GM18951 (cell line): Measurements from ENCODE around the gene OR52N2.

Source experiments
- POLR2A ChIP-seq: IDR thresholded peaks from 4 replicates; pipeline ENCODE4 v1.6.1; 2011; ENCODE audit warnings: mild to moderate bottlenecking; ENCODE audit not compliant: insufficient read length, insufficient read depth; ENCODE audit errors: extremely low read depth
- in situ Hi-C: fragments of 300-500 bp; cut with MboI; formaldehyde crosslinking; loops from one replicate; pipeline ENCODE4 v1.12.0; 2022; ENCODE audit warnings: low sequenced_read_pairs, mixed read lengths, inconsistent platforms; ENCODE audit not compliant: unreplicated experiment

OR52N2 gene

GRCh38 chr11:5808500-5809121 lies at the start of gene OR52N2:
TSS of gene OR52N2 (plus strand) at chr11:5808924. CDS start at chr11:5820336, 11,412 bp downstream.
- in situ Hi-C loops: loop anchor here (25.0 kb wide), 1 partner anchor 346 kb away; no protein-coding TSS in a partner anchor
- no peak for TF ChIP-seq POLR2A

GRCh38 chr11:5767056-5767455 lies 41.7 kb upstream of the OR52N2 start:
- in situ Hi-C loops: no loop called here
- TF ChIP-seq POLR2A: no peak

- in situ Hi-C loops: no loop called here
Observed at GRCh38 chr11:5783255-5783654, 25.5 kb upstream of the OR52N2 start, which contains the start of gene OR52N5. TSS of gene OR52N5 (minus strand) at chr11:5783355. CDS start at chr11:5778634, 4,721 bp downstream.

DNA sequence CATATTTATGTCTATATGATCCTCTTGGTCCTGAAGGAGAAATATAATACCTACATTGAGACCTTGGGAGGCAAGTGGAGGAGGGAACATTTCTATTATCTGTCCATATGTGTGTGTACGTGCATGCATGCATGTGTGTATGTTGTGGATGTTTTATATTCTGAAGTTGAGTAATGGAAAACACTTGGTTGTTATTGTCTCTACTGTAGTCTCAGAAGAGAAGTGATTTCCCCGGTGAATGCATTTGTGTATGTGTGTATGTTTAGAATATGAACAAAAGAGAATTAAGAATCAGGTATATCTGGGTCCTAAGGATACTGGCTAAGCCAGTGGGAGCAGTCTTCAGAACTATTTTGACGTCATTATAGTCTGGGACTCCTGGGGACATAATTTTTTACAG lies 17.6 kb upstream of the OR52N2 start, which contains the start of gene OR52N1:
OR52N1 (minus strand) TSS at position 101 of the 400 bp plus-strand sequence. CDS start 2,449 bp downstream, outside the sequence.
- in situ Hi-C loops: no loop called here
- TF ChIP-seq POLR2A: no peak

More at GRCh38 chr11:5783255-5783654, 25.5 kb upstream of the OR52N2 start, which contains the start of gene OR52N5:
- no peak for TF ChIP-seq POLR2A

DNA sequence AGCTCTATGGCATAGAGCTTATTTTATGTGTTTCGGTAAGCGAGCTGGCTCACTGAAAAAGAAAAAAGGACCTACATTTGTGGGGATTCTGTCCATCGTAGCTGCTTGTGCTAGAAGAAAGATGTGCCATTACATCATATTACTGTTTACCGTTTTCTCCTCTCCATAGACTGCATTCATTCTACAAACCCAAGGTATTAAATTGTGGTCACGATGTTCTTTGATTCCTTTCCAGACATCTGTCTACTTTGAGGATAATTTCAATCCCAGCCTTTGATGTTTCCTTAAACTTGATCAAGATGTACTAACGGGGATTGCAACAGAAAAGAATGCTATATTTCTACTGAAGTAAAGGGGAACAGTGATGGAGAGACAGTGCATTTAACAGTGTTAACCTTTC lies 12.2 kb upstream of the OR52N2 start:
- no peak for TF ChIP-seq POLR2A
- in situ Hi-C loops: no loop called here

GRCh38 chr11:5803982-5804381 lies 4.7 kb upstream of the OR52N2 start:
- no peak for TF ChIP-seq POLR2A
- in situ Hi-C loops: loop anchor here (25.0 kb wide), 1 partner anchor 342 kb away; no protein-coding TSS in a partner anchor

DNA sequence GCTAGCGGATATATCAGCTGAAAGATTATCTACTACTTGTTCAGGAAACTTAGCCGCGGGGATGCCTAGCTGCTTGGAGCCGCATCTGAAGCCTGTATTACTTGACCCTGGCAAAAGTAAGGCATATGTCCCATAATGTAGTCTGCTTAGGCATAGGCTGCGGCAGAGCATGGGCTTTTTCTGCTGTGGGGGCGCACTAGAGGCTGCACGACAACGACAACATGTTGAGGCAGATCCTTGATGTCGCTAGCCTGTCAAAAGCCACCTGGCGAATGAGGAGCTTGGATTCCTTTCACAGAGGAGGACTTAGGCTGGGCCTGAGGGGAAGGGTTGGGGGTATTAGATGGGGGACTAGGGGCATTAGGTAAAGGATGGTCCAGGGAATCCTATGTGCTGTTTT lies 1.1 kb upstream of the OR52N2 start:
- in situ Hi-C loops: loop anchor here (25.0 kb wide), 1 partner anchor 345 kb away; no protein-coding TSS in a partner anchor
- TF ChIP-seq POLR2A: no peak

GRCh38 chr11:5809122-5809519 lies 397 bp downstream of the OR52N2 start:
- in situ Hi-C loops: loop anchor here (25.0 kb wide), 1 partner anchor 347 kb away; no protein-coding TSS in a partner anchor
- no peak for TF ChIP-seq POLR2A

GRCh38 chr11:5809905-5810795 lies 1.4 kb downstream of the OR52N2 start:
- in situ Hi-C loops: loop anchor here (25.0 kb wide), 1 partner anchor 348 kb away; no protein-coding TSS in a partner anchor
- no peak for TF ChIP-seq POLR2A

- TF ChIP-seq POLR2A: no peak
- in situ Hi-C loops: loop anchor here (25.0 kb wide), 1 partner anchor 353 kb away; no protein-coding TSS in a partner anchor
Observed at GRCh38 chr11:5815534-5815933, 6.8 kb downstream of the OR52N2 start.

DNA sequence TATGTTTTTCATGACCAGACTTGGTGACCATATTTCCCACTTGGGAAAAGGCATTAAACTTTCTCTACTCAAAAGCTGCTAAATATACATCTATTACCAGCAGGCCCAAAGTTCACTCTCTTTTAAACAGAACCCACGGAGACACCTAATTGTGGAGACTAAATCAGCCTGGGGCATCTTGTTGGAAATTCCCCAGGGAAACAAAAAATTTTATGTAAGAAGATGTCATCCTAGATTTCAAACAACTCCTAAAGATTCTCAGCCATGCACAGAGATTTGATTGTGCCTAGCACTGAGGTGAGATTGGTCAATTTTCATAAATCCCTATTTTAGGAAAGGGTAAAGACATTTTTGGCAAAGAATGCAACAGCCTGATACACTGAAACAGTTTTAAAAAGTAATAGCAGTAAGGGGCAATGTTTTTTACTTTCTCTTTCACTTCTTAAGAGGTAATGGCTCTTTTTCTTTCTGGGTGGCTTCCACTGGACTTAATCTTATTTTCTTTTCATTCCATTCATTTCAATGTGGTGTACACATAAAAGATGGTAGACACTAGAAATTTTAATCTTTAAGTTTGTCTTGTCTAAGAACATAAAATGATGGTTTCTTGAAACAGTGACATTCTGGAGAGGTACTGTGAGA lies 9.6 kb downstream of the OR52N2 start:
- TF ChIP-seq POLR2A: no peak
- in situ Hi-C loops: loop anchor here (25.0 kb wide), 1 partner anchor 356 kb away; no protein-coding TSS in a partner anchor

DNA sequence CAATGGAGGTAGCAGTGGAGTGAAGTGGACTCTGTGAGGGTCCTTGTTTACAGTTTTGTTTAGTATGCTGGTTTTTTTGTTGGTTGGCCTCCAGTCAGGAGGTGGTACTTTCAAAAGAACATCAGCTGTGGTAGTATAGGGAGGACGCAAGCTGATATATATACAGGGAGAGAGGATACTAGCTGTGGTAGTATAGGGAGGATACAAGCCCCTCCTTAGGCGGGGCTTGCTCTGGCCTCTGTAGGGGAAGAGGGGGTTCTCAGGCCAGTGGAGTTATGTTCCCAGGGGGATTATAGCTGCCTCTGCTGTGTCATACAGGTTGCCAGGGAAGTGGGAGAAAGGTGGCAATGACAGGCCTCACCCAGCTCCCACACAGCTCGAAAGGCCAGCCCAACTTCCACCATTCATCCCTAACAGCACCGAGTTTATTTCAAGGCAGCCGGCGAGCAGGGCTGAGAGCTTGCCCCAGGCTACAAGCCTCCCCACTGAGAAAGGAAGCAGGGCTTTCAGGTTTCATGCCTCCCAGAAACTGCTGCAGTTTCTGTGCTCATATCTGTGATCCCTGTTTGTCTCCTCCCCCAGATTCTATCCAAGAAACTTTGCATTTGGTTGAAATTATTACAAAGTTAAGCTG lies 22.6 kb downstream of the OR52N2 start:
- in situ Hi-C loops: no loop called here
- TF ChIP-seq POLR2A: no peak

DNA sequence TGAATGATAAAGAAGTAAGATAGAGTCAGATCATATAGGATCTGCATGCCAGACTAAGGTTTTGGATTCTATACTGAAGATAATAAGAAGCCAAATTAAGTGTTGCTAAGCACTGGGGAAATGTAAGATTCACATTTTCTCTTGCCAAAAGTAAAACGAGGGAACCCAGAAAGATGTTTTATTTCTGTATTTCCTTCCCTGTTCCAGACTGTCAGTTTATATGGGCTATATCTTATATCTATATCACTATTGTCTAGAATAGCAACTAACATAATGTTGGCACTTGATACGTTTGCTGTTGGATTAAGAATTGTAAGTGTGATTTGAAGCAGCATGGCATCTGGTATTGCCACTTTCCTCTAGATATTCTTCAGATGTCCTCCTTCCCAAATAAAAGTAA lies 24.7 kb downstream of the OR52N2 start:
- in situ Hi-C loops: no loop called here
- TF ChIP-seq POLR2A: no peak

DNA sequence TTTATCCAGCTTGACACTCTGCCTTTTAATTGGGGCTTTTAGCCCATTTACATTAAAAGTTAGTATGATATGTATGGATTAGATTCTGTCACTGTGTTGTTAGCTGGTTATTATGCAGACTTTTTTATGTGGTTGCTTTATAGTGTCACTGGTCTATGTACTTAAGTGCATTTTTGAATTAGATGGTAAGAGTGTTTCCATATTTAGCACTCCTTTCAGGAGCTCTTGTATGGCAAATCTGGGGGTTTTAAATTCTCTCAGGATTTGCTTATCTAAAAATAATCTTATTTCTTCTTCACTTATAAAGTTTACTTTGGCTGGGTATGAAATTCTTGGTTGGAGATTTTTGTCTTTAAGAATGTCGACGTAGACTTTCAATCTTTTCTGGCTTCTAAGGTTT lies 29.0 kb downstream of the OR52N2 start:
- in situ Hi-C loops: no loop called here
- TF ChIP-seq POLR2A: no peak
